CD14-positive monocyte (primary cell): ENCODE data around the gene TACC2. TPM values are rescaled to one million over a fixed set of nuclear protein-coding genes. Genes with fewer than 3 reads are reported as not detected.

ENCODE experiments used
- DNase-seq, 3 donors: peaks; one replicate each; pipeline ENCODE4 v3.0.0-alpha.2; 2011 to 2022
- H2AFZ ChIP-seq: 2 replicates; pipeline ENCODE4 v1.6.0; 2012; ENCODE audit warnings: mild to moderate bottlenecking, low read depth, low read length, inconsistent platforms; ENCODE audit not compliant: insufficient read depth, poor library complexity, severe bottlenecking
- H3K27ac ChIP-seq, 2 donors: 1 replicate in 1 of 2; 2 replicates in 1 of 2; pipeline ENCODE4 v1.5.1; 2012 to 2013; ENCODE audit warnings: low read length in 2 of 2, control low read depth in 1 of 2, inconsistent platforms in 1 of 2, low read depth in 1 of 2, mild to moderate bottlenecking in 1 of 2
- H3K27me3 ChIP-seq, 2 donors: one replicate each; pipeline versions ENCODE4 v1.6.0 to v1.6.1; 2011 to 2013; ENCODE audit warnings: low read length in 2 of 2; ENCODE audit not compliant: control insufficient read depth in 2 of 2, insufficient read depth in 2 of 2
- H3K36me3 ChIP-seq, 2 donors: replicated peaks in 1 of 2; 1 replicate in 1 of 2; 2 replicates in 1 of 2; pipeline versions ENCODE4 v1.5.1 to v1.6.1; 2012 to 2013; ENCODE audit warnings: low read length in 2 of 2, control low read depth in 1 of 2, inconsistent platforms in 1 of 2, mild to moderate bottlenecking in 1 of 2; ENCODE audit not compliant: insufficient read depth in 2 of 2, control insufficient read depth in 1 of 2
- H3K4me1 ChIP-seq, 2 donors: 1 replicate in 1 of 2; 2 replicates in 1 of 2; pipeline versions ENCODE4 v1.5.1 to v1.6.1; 2012 to 2013; ENCODE audit warnings: low read length in 2 of 2, control low read depth in 1 of 2, inconsistent platforms in 1 of 2, mild to moderate bottlenecking in 1 of 2, moderate library complexity in 1 of 2; ENCODE audit not compliant: insufficient read depth in 2 of 2, control insufficient read depth in 1 of 2
- H3K4me2 ChIP-seq: replicated peaks from 2 replicates; pipeline ENCODE3; 2012; ENCODE audit warnings: low read length, moderate library complexity, mild to moderate bottlenecking; ENCODE audit not compliant: poor library complexity, severe bottlenecking; ENCODE audit errors: extremely low read depth
- H3K4me3 ChIP-seq, 3 experiments: fragments of 200-600 bp in 1 of 3; sonication (generic) in 1 of 3; replicated peaks in 1 of 3; 1 replicate in 2 of 3; 2 replicates in 1 of 3; pipeline ENCODE4 v1.5.1; 2011 to 2013; ENCODE audit warnings: low read length in 3 of 3, mild to moderate bottlenecking in 3 of 3, control low read depth in 2 of 3, low read depth in 2 of 3, inconsistent platforms in 1 of 3, moderate library complexity in 1 of 3
- H3K79me2 ChIP-seq: 2 replicates; pipeline ENCODE4 v1.6.0; 2012; ENCODE audit warnings: mild to moderate bottlenecking, control low read depth, inconsistent platforms, low read length, moderate library complexity; ENCODE audit not compliant: insufficient read depth
- H3K9ac ChIP-seq: 2 replicates; pipeline ENCODE4 v1.6.0; 2017; ENCODE audit warnings: low read length, mild to moderate bottlenecking; ENCODE audit not compliant: insufficient read depth, poor library complexity, severe bottlenecking
- H3K9me3 ChIP-seq, 2 donors: replicated peaks in 1 of 2; 1 replicate in 1 of 2; 2 replicates in 1 of 2; pipeline versions ENCODE4 v1.5.1 to v1.6.1; 2012 to 2013; ENCODE audit warnings: low read length in 2 of 2, control low read depth in 1 of 2; ENCODE audit not compliant: control insufficient read depth in 1 of 2, insufficient read depth in 1 of 2
- H4K20me1 ChIP-seq: 2 replicates; pipeline ENCODE4 v1.6.0; 2012; ENCODE audit warnings: mild to moderate bottlenecking, low read length, control low read depth, moderate library complexity; ENCODE audit not compliant: insufficient read depth
- H3K27ac Mint-ChIP-seq, 7 donors: one replicate each; pipeline ENCODE4 v1.8.0; 2020; ENCODE audit warnings: mild to moderate bottlenecking in 7 of 7, mixed read lengths in 7 of 7, moderate library complexity in 6 of 7, inconsistent platforms in 2 of 7
- H3K27me3 Mint-ChIP-seq, 3 donors: one replicate each; pipeline ENCODE4 v1.8.0; 2021 to 2022; ENCODE audit warnings: low read depth in 3 of 3, mild to moderate bottlenecking in 3 of 3, mixed read lengths in 3 of 3, moderate library complexity in 3 of 3, inconsistent platforms in 1 of 3
- H3K36me3 Mint-ChIP-seq, 2 donors: one replicate each; pipeline ENCODE4 v1.8.0; 2020; ENCODE audit warnings: mixed read lengths in 2 of 2, inconsistent platforms in 1 of 2, mild to moderate bottlenecking in 1 of 2
- H3K4me1 Mint-ChIP-seq: one replicate; pipeline ENCODE4 v1.8.0; 2020; ENCODE audit warnings: mild to moderate bottlenecking, mixed read lengths
- H3K4me3 Mint-ChIP-seq, 2 donors: one replicate each; pipeline ENCODE4 v1.8.0; 2020; ENCODE audit warnings: mild to moderate bottlenecking in 2 of 2, mixed read lengths in 2 of 2, moderate library complexity in 1 of 2
- H3K9me3 Mint-ChIP-seq, 7 donors: one replicate each; pipeline ENCODE4 v1.8.0; 2020 to 2022; ENCODE audit warnings: mixed read lengths in 7 of 7, mild to moderate bottlenecking in 6 of 7, moderate library complexity in 6 of 7, inconsistent platforms in 2 of 7
- WGBS: methylation state at CpG from one replicate; pipeline ENCODE4 v1.1.5; 2013; ENCODE audit warnings: missing lambda C conversion rate; ENCODE audit not compliant: insufficient coverage; 5-methylcytosine and 5-hydroxymethylcytosine counted together
- intact Hi-C, 2 donors: fragments of 100-400 bp; cut with micrococcal nuclease; formaldehyde crosslinking; loops; one replicate each; pipeline versions ENCODE4 v1.15.0 to v1.15.1; 2023
- polyA plus RNA-seq, 3 donors: library from polyadenylated mRNA; depleted of rRNA in 1 of 3; unstranded in 2 of 3; stranded (reverse) in 1 of 3; fragments of 300-500 nt in 2 of 3; fragments of >200 nt in 1 of 3; fragmentation: Illumina TruSeq in 2 of 3; gene quantifications; 1 replicate in 2 of 3; 2 replicates in 1 of 3; pipeline ENCODE4 v1.2.3, GENCODE V29; 2012 to 2021
- TF ChIP-seq, protein P1 (sequence below): fragments of 200-600 bp; IDR thresholded peaks from one replicate; pipeline ENCODE4 v1.8.0; 2022; ENCODE audit warnings: antibody characterized with exemption, mild to moderate bottlenecking

Gene TACC2
- polyA plus RNA-seq, 3 donors: 0.03 TPM; not detected in 2

DNA sequence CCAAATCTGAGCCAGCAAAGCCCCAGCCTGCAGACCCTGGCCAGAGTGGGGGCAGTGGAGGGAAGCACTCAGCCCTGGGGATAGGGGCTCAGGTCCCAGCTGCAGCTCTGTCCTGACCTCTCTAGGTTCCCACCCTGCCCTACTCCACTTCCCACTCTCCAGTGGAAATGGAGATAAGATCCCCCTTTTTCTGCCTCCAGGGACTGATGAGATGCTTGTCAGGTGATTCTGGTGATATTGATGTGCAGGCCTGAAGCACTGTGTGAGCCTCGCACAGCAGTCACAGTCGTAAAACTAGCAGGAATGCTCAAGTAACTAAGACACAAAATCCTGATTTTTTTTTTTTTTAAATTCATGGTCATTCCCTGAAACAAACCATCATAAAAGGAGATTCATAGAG lies 227.1 kb downstream of the TACC2 start:
- no peak overlapping the region for H3K4me3 ChIP-seq
- Mint-ChIP-seq H3K4me1 (no peaks in the 10 kb centered on the region), H3K27ac (no peak overlapping the region), H3K36me3 (no peaks in the 10 kb centered on the region), H3K27me3 (peaks cover 2 to 3% (median 2%) of the 10 kb centered on the region in 3 donors), H3K4me3 (no peak overlapping the region), H3K9me3 (peaks cover 0 to 4% (median 0%) of the 10 kb centered on the region in 7 donors)
- WGBS: no CpG with 5 or more reads among the region's 2 CpGs
- no peaks in the 10 kb centered on the region for H3K79me2 ChIP-seq
- intact Hi-C loops: no loop called here
- H3K27ac ChIP-seq: no peak overlapping the region
- H3K4me1 ChIP-seq: no peaks in the 10 kb centered on the region
- H3K9me3 ChIP-seq: peaks cover 0 to 3% of the 10 kb centered on the region in 2 donors
- no peak for DNase-seq
- no peaks in the 10 kb centered on the region for H3K36me3 ChIP-seq
- H2AFZ ChIP-seq: no peak overlapping the region
- TF ChIP-seq, protein P1, sequence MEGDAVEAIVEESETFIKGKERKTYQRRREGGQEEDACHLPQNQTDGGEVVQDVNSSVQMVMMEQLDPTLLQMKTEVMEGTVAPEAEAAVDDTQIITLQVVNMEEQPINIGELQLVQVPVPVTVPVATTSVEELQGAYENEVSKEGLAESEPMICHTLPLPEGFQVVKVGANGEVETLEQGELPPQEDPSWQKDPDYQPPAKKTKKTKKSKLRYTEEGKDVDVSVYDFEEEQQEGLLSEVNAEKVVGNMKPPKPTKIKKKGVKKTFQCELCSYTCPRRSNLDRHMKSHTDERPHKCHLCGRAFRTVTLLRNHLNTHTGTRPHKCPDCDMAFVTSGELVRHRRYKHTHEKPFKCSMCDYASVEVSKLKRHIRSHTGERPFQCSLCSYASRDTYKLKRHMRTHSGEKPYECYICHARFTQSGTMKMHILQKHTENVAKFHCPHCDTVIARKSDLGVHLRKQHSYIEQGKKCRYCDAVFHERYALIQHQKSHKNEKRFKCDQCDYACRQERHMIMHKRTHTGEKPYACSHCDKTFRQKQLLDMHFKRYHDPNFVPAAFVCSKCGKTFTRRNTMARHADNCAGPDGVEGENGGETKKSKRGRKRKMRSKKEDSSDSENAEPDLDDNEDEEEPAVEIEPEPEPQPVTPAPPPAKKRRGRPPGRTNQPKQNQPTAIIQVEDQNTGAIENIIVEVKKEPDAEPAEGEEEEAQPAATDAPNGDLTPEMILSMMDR: no peak
- H3K4me2 ChIP-seq: no peak overlapping the region
- H3K27me3 ChIP-seq: no peaks in the 10 kb centered on the region
- no peak overlapping the region for H3K9ac ChIP-seq
- H4K20me1 ChIP-seq: no peaks in the 10 kb centered on the region

DNA sequence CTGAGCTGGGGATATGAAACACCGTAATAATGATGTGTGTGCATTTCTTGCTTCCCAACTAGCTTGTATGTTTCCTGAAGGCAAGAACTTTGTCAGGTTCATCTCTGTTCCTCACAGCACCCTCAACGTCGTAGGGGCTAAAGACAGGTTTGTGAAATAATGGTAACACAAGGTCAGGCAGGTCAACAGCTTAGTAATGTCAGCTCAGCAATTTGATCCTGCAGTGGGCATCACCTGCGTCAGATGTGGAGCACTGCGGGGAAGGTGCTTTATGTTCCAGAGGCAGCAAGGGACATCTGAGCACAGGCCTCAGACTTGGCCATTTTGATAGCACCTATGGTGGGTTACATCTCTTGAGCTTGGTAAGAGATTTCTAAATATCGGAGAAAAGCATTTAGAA lies 230.4 kb downstream of the TACC2 start:
- Mint-ChIP-seq H3K4me1 (no peaks in the 10 kb centered on the region), H3K4me3 (no peak overlapping the region), H3K9me3 (peaks cover 0 to 3% (median 0%) of the 10 kb centered on the region in 7 donors), H3K36me3 (no peaks in the 10 kb centered on the region), H3K27me3 (peaks cover 3 to 11% (median 4%) of the 10 kb centered on the region in 3 donors), H3K27ac (no peak overlapping the region)
- Histone ChIP-seq H2AFZ (no peak overlapping the region), H4K20me1 (no peaks in the 10 kb centered on the region), H3K36me3 (no peaks in the 10 kb centered on the region), H3K4me2 (no peak overlapping the region), H3K9me3 (no peaks in the 10 kb centered on the region), H3K9ac (no peak overlapping the region), H3K79me2 (no peaks in the 10 kb centered on the region), H3K27ac (no peak overlapping the region), H3K4me3 (no peak overlapping the region), H3K4me1 (no peaks in the 10 kb centered on the region), H3K27me3 (no peaks in the 10 kb centered on the region)
- intact Hi-C loops: no loop called here
- WGBS: 92% methylated on average over 5 of the region's 6 CpGs
- TF ChIP-seq, protein P1: no peak
- no peak for DNase-seq
